ENCODE results near the gene TIMM50. TPM values are rescaled to one million over a fixed set of nuclear protein-coding genes. Genes with fewer than 3 reads are reported as not detected.
A peak's percentile ranks its signal among the peaks of the same experiment; 100 is the strongest.

The TIMM50 gene
- 10 to 100 TPM; 21.7 to 54.0 (median 33.5) TPM for total RNA-seq

GRCh38 chr19:39480337-39481228 is at the start of gene TIMM50:
TIMM50 (plus strand) TSS chr19:39480838; CDS start chr19:39480854, 16 bp downstream.
- intact Hi-C loops (cut with DNase I; ENCODE audit: low total_unique reads): no loop called here
- Histone ChIP-seq H3K27ac (peak within 1 kb of the TSS; percentile 80 to 89 (median 85)), H3K27me3 (no peaks in the 10 kb centered on the region), H3K4me3 (peak within 1 kb of the TSS; percentile 78 to 97 (median 88)), H3K9me3 (no peaks in the 10 kb centered on the region), H3K4me1 (peaks cover 7 to 17% (median 16%) of the 10 kb centered on the region in 4 donors), H3K36me3 (peaks cover 0 to 8% (median 0%) of the 10 kb centered on the region in 4 donors)
- TF ChIP-seq EP300 (IDR thresholded peaks at IDR 0.05; ENCODE audit: low read depth): no peak
- TF ChIP-seq POLR2AphosphoS5 (IDR thresholded peaks at IDR 0.05): peak; percentile 70 to 88 (median 79)
- peak; percentile 55 for TF ChIP-seq POLR2A (IDR thresholded peaks at IDR 0.05)
- in situ Hi-C loops (cut with MboI; ENCODE audit: low pct_ligation_motif_present in 1 of 4, low pct_unique_long_range_greater_than_20kb in 1 of 4, low sequenced_read_pairs in 3 of 4): no loop called here
- peak; percentile 98 for DNase-seq
- WGBS, 2 donors (ENCODE audit: low coverage in 1 of 2): 1 to 2% methylated on average over 6 to 36 of the region's 62 CpGs

GRCh38 chr19:39432677-39433025 is 48.0 kb upstream of the TIMM50 start:
- TF ChIP-seq POLR2A (IDR thresholded peaks at IDR 0.05) (no peak), CTCF (IDR thresholded peaks at IDR 0.05) (no peak), EP300 (IDR thresholded peaks at IDR 0.05; ENCODE audit: low read depth) (no peak), POLR2AphosphoS5 (IDR thresholded peaks at IDR 0.05) (no peak)
- intact Hi-C loops (cut with DNase I; ENCODE audit: low total_unique reads): no loop called here
- in situ Hi-C loops (cut with MboI; ENCODE audit: low pct_ligation_motif_present in 1 of 4, low pct_unique_long_range_greater_than_20kb in 1 of 4, low sequenced_read_pairs in 3 of 4): loop anchor here in 1 of 4 donors (25.0 kb wide), 1 partner anchor 105 kb away; the partner anchor contains the start of genes EID2 and EID2B
- Histone ChIP-seq H3K4me1 (peaks cover 20 to 50% (median 41%) of the 10 kb centered on the region in 4 donors), H3K27ac (no peak overlapping the region), H3K36me3 (peaks cover 0 to 26% (median 10%) of the 10 kb centered on the region in 4 donors), H3K27me3 (no peaks in the 10 kb centered on the region), H3K9me3 (no peaks in the 10 kb centered on the region), H3K4me3 (no peak overlapping the region)
- no peak for DNase-seq
- 92% methylated on average over 8 of the region's 8 CpGs; no CpG with 5 or more reads in 1 of the 2 donors for WGBS, 2 donors (ENCODE audit: low coverage in 1 of 2)

- H3K4me3 ChIP-seq: no peak overlapping the region
- DNase-seq: no peak
- in situ Hi-C loops (cut with MboI; ENCODE audit: low pct_ligation_motif_present in 1 of 4, low pct_unique_long_range_greater_than_20kb in 1 of 4, low sequenced_read_pairs in 3 of 4) (loop anchor here in 1 of 4 donors (25.0 kb wide), 1 partner anchor 104 kb away; the partner anchor contains the start of genes EID2 and EID2B), intact Hi-C loops (cut with DNase I; ENCODE audit: low total_unique reads) (no loop called here)
- no peaks in the 10 kb centered on the region for H3K27me3 ChIP-seq
- H3K27ac ChIP-seq: peak overlapping the region in 1 of 4 donors; percentile 97
- H3K4me1 ChIP-seq: peaks cover 20 to 43% (median 38%) of the 10 kb centered on the region in 4 donors
- 96% methylated on average over 8 of the region's 8 CpGs; no CpG with 5 or more reads in 1 of the 2 donors for WGBS, 2 donors (ENCODE audit: low coverage in 1 of 2)
- no peaks in the 10 kb centered on the region for H3K9me3 ChIP-seq
- peaks cover 0 to 26% (median 10%) of the 10 kb centered on the region in 4 donors for H3K36me3 ChIP-seq
- no peak for TF ChIP-seq CTCF (IDR thresholded peaks at IDR 0.05)
- TF ChIP-seq POLR2A (IDR thresholded peaks at IDR 0.05): no peak
- no peak for TF ChIP-seq EP300 (IDR thresholded peaks at IDR 0.05; ENCODE audit: low read depth)
- no peak for TF ChIP-seq POLR2AphosphoS5 (IDR thresholded peaks at IDR 0.05)
Measured at GRCh38 chr19:39433480-39434079, 47.1 kb upstream of the TIMM50 start.

- WGBS, 2 donors (ENCODE audit: low coverage in 1 of 2): 24 to 69% methylated on average over 4 to 10 of the region's 10 CpGs
- TF ChIP-seq POLR2A (IDR thresholded peaks at IDR 0.05): no peak
- TF ChIP-seq EP300 (IDR thresholded peaks at IDR 0.05; ENCODE audit: low read depth): no peak
- TF ChIP-seq POLR2AphosphoS5 (IDR thresholded peaks at IDR 0.05): no peak
- TF ChIP-seq CTCF (IDR thresholded peaks at IDR 0.05): no peak
Measured at GRCh38 chr19:39434123-39435076, 46.2 kb upstream of the TIMM50 start.

More at GRCh38 chr19:39434123-39435076, 46.2 kb upstream of the TIMM50 start:
- DNase-seq: no peak
- H3K27me3 ChIP-seq: no peaks in the 10 kb centered on the region
- intact Hi-C loops (cut with DNase I; ENCODE audit: low total_unique reads): no loop called here
- H3K4me1 ChIP-seq: peaks cover 20 to 36% (median 30%) of the 10 kb centered on the region in 4 donors
- H3K9me3 ChIP-seq: no peaks in the 10 kb centered on the region
- peak overlapping the region; percentile 90 to 97 (median 92) for H3K27ac ChIP-seq
- H3K4me3 ChIP-seq: peak overlapping the region in 3 of 4 donors; percentile 89 to 99 (median 92)
- peaks cover 0 to 26% (median 10%) of the 10 kb centered on the region in 4 donors for H3K36me3 ChIP-seq
- in situ Hi-C loops (cut with MboI; ENCODE audit: low pct_ligation_motif_present in 1 of 4, low pct_unique_long_range_greater_than_20kb in 1 of 4, low sequenced_read_pairs in 3 of 4): loop anchor here in 1 of 4 donors (25.0 kb wide), 1 partner anchor 103 kb away; the partner anchor contains the start of genes EID2 and EID2B
